ENCODE results near the gene ZFTA.

ZFTA gene

DNA sequence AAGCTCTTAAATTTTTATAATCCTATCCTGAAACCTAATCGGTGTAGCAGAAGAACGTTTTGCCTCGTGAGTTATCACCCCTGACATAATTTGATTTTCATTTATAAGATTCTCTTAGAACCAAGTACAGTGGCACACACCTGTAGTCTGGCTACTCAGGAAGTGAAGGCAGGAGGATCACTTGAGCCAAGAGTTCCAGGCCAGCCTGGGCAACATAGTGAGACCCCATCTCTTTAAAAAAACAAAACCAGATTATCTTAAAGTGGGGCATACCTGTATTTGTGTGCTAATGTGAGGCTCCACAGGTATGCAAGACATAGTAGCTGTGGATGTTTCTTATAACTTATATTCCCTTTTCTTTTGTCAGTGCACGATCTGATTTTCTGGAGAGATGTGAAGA is 19.0 kb downstream of the ZFTA start:
- DNase-seq (ENCODE audit: low spot score): no peak

DNA sequence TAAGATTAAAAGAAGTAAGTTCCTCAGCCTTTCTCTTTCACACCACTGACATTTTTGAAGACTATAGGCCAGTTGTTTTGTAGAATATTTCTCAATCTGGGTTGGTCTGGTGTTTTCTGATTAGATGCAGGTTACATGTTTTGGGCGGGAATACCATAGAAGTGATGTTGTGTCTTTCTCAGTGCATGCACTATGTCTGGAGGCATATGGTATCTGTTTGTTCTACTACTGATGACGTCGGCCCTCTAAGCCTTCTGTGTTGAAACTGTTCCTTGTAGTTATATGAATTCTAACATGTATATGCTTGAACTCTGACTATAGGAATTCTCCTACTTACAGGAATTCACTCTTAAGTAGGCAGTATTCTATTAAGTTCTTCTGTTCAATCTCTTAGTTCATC is 21.6 kb downstream of the ZFTA start:
- no peak for DNase-seq (ENCODE audit: low spot score)

DNA sequence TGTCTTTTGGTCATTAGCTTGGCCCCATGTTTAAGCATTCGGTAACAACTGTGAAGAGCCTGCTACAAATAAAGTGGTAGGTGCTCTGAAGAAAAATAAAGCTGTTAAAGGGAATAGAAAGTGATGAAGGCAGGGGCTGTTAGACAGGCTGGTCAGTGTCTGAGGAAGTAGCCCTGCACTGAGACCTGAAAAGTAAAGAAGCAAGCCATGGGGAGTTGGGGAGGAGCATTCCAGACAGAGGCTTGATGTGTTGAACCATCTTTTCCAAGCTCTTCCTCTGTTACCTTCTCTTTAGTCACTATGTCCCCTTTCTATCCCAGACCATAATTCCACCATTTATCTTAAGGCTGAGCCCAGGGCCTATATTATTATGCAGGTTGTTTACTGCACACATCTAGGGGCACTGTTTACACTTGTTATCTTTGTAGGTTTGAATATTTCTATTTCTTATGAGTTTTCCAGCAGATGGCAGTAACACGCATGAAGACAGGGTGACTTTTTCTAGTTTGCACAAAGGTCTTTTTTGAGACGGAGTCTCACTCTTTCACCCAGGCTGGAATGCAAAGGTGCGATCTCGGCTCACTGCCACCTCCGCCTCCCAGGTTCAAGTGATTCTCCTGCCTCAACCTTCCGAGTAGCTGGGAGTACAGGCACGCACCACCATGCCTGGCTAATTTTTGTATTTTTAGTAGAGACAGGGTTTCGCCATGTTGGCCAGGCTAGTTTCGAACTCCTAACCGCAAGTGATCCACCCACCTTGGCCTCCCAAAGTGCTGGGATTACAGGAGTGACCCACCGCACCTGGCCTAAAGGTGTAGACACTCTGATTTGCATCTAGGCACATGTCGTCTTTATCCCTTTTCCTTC is 23.0 kb downstream of the ZFTA start:
- no peak for DNase-seq (ENCODE audit: low spot score)

DNA sequence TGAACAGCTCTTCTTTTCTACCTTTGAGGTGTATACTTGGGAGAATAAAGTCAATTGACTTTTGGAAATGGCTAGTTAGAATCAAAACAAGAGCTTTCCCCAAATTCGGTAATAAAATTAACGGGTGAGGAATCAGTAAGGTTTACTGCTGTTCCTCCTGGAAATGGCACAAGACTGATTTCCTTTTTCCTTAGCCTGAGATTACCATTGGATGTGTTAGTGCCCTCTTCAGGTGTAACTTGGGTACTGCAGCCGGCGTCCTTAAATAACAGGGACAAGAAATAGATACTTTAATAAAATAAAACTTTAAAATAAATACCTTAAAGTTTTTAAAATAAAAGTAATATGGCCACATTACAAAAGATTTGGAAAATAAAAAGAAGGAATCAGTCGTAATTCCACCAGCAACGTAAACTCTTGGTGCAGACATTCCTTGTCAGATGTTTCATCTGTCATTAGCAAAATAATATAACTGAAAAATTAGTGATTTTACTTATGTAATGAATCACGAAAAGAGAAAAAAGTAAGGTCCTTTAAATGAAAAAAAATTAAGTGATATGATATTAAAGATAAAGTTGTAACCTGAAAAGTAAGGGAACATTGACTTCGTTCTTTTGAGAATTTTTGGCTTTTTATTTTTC is 29.7 kb downstream of the ZFTA start:
- no peak for DNase-seq (ENCODE audit: low spot score)

DNA sequence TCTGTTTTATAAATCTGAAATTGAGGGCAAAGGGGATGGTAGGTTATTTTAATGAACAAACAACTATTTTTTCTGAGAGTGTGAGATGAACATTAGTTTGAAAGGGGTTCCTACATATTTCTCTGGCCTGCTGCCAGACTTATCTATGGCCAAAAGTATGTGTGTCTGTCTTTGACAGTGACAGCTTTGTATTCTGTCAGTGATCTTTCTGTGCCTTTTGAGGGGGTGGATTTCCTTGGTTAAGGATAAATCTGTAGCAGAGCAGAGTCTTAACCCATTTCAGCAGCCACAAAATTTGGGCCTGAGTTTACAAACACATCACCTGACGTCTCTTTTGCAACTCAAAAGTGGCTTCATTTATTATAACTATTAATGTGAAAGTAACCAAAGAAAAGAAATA is 30.9 kb downstream of the ZFTA start:
- no peak for DNase-seq (ENCODE audit: low spot score)

DNA sequence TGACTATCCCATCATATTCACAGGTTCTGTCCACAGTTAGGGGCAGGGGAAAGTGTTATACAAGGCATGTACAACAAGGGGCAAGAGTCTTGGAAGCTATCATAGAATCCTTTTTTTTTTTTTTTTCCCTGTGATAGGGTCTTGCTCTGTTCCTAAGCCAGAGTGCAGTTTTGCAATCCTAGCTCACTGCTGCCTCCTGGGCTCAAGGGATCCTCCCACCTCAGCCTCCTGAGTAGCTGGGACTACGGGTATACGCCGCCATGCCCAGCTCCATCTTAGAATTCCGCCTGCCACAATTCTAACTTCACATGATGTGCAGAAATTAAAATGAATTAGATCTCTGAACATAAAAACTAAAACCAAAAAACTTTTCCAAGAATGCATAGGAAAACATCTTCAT is 31.7 kb downstream of the ZFTA start:
- DNase-seq (ENCODE audit: low spot score): no peak

DNA sequence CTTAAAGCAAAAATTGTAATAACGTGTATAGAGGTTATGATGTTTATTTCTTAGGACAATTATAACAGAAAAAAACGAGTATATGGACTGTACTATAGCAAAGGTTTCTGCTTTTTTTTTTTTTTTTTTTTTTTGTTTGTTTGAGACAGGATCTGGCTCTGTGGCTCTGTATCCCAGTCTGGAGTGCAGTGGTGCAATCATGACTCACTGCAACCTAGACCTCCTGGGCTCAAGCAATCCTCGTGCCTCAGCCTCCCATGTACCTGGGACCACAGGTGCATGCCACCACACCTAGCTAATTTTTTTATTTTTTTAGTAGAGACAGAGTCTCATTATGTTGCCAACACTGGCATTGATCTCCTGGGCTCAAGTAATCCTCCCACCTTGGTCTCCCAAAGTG is 39.2 kb downstream of the ZFTA start:
- DNase-seq (ENCODE audit: low spot score): no peak

DNA sequence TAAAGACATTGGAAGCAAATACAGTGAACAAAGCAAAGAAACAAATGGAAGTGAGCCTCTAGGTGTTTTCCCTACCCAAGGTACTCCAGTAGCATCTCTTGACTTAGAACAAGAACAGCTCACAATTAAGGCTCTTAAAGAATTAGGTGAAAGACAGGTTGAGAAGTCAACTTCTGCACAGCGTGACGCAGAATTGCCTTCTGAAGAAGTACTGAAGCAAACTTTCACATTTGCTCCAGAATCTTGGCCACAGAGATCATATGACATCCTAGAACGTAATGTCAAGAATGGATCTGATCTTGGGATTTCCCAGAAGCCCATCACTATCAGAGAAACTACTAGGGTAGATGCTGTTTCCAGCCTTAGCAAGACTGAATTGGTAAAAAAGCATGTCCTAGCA is 48.0 kb downstream of the ZFTA start:
- no peak for DNase-seq (ENCODE audit: low spot score)

DNA sequence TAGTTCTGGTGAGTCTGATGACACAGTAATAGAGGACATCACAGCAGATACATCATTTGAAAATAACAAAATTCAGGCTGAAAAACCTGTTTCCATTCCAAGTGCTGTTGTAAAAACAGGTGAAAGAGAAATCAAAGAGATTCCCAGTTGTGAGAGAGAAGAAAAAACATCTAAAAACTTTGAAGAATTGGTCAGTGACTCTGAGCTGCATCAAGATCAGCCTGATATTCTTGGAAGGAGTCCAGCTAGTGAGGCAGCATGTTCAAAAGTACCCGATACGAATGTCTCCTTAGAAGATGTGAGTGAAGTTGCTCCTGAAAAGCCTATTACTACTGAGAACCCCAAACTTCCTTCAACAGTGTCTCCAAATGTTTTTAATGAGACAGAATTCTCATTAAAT is 48.6 kb downstream of the ZFTA start:
- DNase-seq (ENCODE audit: low spot score): no peak

DNA sequence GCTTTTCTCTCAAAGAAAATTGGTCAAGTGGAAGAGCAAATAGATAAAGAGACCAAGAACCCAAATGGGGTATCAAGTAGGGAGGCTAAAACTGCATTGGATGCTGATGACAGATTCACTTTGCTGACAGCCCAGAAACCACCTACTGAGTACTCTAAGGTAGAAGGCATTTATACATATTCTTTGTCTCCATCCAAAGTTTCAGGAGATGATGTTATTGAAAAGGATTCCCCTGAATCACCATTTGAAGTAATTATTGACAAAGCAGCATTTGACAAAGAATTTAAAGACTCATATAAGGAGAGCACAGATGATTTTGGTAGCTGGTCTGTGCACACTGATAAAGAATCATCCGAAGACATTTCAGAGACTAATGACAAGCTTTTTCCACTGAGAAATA is 49.6 kb downstream of the ZFTA start:
- no peak for DNase-seq (ENCODE audit: low spot score)

Measured in HuH-7 (cell line).